HG03575 (cell line): Measurements from ENCODE around the gene TRIM31.

Experiments
- ATAC-seq: cut with Tn5 transposase; IDR thresholded peaks from one replicate; pipeline ENCODE4 v1.9.1; 2021; ENCODE audit not compliant: unreplicated experiment, insufficient number of reproducible peaks, low FRiP score; ENCODE audit errors: extremely low read depth

The TRIM31 gene

DNA sequence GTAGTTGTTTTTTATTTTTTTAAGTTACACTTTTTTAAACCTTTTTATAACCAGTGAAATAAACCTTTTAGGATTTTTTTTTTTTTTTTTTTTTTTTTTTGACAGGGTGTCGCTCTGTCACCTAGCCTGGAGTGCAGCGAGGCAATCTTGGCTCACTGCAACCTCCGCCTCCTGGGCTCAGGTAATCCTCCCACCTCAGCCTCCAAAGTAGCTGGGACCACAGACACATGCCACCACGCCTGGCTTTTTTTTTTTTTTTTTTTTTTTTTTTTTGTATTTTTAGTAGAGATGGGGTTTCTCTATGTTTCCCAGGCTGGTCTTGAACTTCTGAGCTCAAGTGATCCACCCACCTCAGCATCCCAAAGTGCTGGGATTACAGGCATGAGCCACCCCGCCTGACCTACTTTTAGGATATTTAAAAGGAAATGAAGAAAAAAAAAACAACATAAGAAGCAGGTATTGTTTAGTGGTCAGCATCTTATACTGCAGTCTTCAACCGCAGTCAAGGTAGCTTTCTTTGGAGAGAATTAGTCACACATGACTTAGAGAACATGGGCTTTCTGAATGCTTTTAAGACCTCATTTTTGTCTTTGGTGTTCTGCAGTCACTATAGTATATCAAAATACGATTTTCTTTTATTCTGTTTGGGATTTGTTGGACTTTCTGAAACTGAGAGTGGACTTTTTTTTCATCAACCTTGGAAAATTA lies 50.3 kb downstream of the TRIM31 start:
- no peak for ATAC-seq

DNA sequence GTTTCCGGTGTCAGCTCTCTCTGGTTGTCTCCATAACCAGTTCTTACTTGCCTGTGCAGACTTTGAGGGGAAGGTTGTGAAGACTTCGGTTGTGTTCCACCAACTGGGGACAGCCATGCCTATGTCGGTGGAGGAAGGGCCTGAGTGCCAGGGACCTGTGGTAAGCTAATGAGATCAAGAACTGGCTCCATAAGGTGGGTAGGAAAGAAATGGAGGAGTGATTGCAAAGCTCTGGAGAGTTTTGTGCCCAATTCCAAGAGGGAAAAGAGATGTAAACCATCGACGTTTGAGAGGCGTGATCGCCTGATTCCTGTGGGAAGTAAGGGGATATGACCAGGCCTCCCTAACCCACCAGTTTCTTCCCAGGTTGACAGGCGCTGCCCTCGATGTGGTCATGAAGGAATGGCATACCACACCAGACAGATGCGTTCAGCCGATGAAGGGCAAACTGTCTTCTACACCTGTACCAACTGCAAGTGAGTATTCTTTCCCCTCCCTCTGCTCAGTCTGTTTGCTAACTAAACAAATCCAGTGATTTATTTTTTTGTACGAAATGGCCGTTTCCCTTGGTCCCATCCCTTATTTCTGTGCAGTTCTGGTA lies 50.9 kb downstream of the TRIM31 start:
- no peak for ATAC-seq

DNA sequence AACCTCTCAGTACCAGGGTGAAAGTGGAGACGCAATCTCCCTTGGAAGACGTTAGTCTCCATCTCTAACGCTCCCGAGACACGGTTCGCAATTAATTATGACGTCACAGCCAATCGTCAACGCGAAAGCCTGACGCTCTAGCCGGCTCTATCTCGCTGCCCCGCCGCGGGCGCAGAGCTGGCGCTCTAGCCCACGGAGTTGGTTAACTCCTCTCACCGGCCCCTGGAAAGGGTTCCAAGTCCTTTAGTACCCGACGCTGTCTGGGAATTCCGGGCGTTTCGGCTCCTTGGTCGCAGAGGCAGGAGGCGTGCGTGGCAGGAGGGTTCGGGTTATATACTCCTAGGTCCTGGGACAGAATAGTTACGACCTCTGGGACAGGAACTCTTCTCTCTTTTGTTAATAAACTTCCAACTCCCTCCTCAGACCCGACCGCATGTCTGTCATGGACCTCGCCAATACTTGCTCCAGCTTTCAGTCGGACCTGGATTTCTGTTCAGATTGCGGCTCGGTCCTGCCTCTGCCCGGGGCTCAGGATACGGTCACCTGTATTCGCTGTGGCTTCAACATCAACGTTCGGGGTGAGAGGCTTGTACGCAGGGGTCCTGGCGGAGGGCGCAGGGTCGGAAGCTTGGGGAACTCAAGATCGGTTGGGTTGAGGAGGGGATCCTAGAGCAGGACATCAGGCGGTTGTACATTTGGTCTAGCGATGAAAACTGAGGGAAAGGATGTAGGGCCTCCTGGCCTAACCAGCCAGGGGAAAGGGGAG lies 51.6 kb downstream of the TRIM31 start, which contains the start of gene POLR1H:
Gene POLR1H (plus strand): TSS at position 174 of the 766 bp plus-strand sequence. CDS start 260 bp downstream, at position 434.
- ATAC-seq: no peak

DNA sequence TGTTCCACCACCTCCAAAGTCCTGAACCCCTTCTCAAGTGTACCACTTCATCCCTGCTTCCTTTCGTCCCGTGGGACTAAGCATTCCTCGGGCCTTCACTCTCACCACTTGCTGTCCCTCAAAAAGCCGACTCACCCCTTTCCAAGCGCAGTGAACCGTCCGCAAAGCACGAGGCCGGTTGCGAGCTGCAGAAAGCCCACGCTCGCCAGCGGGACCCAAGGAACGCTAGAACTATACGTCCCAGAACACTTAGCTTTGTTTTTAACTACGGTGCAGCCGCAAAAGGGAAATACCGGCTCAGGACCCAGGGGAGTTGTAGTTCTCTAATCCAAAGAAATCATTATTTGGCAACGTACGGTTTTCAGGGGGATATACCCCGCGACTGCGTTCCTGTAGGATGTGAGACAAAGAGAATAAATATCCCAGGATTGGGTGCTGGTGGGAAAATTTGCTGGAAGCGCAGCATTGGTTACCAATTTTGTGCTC lies 52.2 kb downstream of the TRIM31 start:
- ATAC-seq: no peak

DNA sequence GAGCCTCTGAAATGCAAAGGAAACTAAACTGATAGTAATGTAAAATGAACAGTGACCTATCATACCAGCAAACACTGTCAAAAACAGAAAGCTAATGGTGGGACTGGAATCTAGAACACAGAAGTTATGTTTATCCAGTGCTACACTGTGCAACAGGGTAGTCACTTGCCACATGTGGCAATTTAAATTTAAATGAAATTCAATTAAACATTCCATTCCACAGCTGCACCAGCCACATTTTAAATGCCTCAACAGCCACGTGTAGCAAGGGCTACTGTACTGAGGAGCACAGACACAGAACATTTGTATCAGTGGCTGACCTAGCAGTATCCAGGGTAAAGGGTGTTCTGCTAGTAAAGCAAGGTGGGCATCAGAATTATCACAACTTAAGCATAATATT lies 57.4 kb downstream of the TRIM31 start:
- ATAC-seq: no peak

DNA sequence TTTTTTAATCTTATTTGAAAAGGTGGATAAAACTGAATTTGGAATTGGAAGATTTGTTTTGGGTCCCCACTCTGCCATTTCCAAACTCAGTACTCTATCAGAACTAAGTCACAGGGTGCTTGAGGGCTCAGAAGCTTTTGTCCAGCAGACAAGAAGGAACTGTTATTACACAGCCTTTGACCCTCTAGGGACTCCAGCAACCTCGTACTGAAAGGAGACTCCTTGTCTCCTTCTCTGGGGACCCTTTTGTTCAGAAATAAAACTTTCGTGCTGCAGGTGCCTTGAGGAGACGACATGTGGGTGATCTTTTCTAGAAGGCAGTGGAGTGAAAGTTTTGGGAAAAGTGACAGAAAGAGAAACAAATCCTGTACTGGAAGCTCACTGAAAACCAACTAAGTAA lies 59.2 kb downstream of the TRIM31 start:
- no peak for ATAC-seq
